ENCODE results near the gene JPH3. TPM values are rescaled to one million over a fixed set of nuclear protein-coding genes. Genes with fewer than 3 reads are reported as not detected.

The JPH3 gene
- total and polyA plus RNA-seq, 10 of the 15 experiments (the other 5 are each of a cell fraction or from before 2014, with no cell fraction given), result 0.05 TPM; not detected in 9

DNA sequence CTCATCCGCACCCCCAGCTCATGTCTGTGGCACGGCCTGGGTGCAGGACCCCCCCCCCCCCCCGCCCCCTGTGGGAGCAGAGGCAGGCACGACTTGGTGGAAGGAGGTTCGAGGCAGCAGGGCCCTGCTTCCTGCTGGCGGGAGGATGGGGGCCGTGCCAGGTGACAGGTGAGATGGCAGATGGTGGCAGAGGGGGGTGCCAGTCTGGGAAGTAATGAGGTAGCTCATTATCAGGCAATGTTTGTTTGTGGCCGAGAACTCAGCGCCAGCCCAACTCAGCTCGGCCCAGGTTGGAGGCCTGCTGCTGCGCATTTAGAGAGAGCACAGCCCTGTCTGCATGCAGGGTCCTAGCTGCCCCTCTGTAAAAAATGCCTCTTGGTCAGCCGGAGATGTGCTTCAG, 40.1 kb upstream of the JPH3 start (continued):
- TF ChIP-seq, protein P1, sequence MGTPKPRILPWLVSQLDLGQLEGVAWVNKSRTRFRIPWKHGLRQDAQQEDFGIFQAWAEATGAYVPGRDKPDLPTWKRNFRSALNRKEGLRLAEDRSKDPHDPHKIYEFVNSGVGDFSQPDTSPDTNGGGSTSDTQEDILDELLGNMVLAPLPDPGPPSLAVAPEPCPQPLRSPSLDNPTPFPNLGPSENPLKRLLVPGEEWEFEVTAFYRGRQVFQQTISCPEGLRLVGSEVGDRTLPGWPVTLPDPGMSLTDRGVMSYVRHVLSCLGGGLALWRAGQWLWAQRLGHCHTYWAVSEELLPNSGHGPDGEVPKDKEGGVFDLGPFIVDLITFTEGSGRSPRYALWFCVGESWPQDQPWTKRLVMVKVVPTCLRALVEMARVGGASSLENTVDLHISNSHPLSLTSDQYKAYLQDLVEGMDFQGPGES (IDR thresholded peaks at IDR 0.05), result no peak
- TF ChIP-seq NFIC (IDR thresholded peaks at IDR 0.05; ENCODE audit: low read depth, low read length), result no peak

DNA sequence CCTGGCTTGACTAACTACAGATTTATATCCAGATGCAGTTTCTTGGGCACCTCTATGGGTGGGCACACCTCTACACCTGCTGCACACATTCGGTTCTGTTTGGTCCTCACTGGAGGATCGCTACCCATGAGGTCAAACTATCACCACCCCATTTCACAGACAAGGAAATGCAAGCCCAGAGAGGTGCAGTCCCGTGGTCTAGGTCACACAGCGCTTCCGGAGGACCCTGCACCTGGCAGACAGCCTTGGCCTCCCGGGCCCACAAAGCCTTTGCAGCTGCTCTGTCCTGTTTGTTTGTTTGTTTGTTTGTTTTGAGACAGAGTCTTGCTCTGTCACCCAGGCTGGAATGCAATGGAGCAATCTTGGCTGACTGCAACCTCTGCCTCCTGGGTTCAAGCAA, 39.3 kb upstream of the JPH3 start:
- BruUV-seq (replicated peaks), result no TSS peak
- Histone ChIP-seq H3K4me1 (ENCODE audit: control insufficient read depth, insufficient read depth, low read length) (no peaks in the 10 kb centered on the region), H3K9ac (ENCODE audit: control insufficient read depth, insufficient read depth, low read length) (no peak overlapping the region), H3K9me3 (replicated peaks; ENCODE audit: control insufficient read depth, insufficient read depth, low read length) (no peaks in the 10 kb centered on the region; the same call in 2 of the 3 replicates), H3K36me3 (ENCODE audit: control insufficient read depth in 2 of 2, insufficient read depth in 2 of 2, low read length in 1 of 2) (no peaks in the 10 kb centered on the region), H4K20me1 (ENCODE audit: control insufficient read depth, insufficient read depth) (no peaks in the 10 kb centered on the region), H3K27ac (ENCODE audit: control insufficient read depth, insufficient read depth) (no peak overlapping the region), H3K79me2 (ENCODE audit: control insufficient read depth, insufficient read depth, low read length) (no peaks in the 10 kb centered on the region), H3K4me3 (no peak overlapping the region), H2AFZ (ENCODE audit: control insufficient read depth, low read depth, low read length) (no peak overlapping the region), H3K27me3 (replicated peaks in 1 of 2; ENCODE audit: control insufficient read depth in 2 of 2, insufficient read depth in 2 of 2, low read length in 1 of 2) (no peaks in the 10 kb centered on the region), H3K4me2 (ENCODE audit: control insufficient read depth, insufficient read depth) (no peak overlapping the region)
- FAIRE-seq (no peak), DNase-seq (ENCODE audit: low read depth, low spot score) (no peak), ATAC-seq (no peak)
- TF ChIP-seq CHD1 (IDR thresholded peaks at IDR 0.05; ENCODE audit: low read depth, low read length) (no peak), RFX5 (IDR thresholded peaks at IDR 0.05; ENCODE audit: low read depth, low read length) (no peak)
- TF ChIP-seq, protein P2, sequence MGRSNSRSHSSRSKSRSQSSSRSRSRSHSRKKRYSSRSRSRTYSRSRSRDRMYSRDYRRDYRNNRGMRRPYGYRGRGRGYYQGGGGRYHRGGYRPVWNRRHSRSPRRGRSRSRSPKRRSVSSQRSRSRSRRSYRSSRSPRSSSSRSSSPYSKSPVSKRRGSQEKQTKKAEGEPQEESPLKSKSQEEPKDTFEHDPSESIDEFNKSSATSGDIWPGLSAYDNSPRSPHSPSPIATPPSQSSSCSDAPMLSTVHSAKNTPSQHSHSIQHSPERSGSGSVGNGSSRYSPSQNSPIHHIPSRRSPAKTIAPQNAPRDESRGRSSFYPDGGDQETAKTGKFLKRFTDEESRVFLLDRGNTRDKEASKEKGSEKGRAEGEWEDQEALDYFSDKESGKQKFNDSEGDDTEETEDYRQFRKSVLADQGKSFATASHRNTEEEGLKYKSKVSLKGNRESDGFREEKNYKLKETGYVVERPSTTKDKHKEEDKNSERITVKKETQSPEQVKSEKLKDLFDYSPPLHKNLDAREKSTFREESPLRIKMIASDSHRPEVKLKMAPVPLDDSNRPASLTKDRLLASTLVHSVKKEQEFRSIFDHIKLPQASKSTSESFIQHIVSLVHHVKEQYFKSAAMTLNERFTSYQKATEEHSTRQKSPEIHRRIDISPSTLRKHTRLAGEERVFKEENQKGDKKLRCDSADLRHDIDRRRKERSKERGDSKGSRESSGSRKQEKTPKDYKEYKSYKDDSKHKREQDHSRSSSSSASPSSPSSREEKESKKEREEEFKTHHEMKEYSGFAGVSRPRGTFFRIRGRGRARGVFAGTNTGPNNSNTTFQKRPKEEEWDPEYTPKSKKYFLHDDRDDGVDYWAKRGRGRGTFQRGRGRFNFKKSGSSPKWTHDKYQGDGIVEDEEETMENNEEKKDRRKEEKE (IDR thresholded peaks at IDR 0.05), result no peak
- 44% methylated on average over 6 of the region's 6 CpGs for WGBS (ENCODE audit: insufficient coverage, insufficient replicate concordance, low lambda C conversion rate, missing lambda C conversion rate)
- intact Hi-C loops (cut with micrococcal nuclease; ENCODE audit: unreplicated experiment) (no loop called here), in situ Hi-C loops (cut with MboI) (no loop called here)
- ChIA-PET CTCF (no interaction called here), SMC1A (ENCODE audit: uncharacterized antibody, unreplicated experiment) (no interaction called here), RAD21 (ENCODE audit: unreplicated experiment) (no interaction called here), POLR2A (no interaction called here)

Measured in GM12878 (cell line).